ENCODE results near the gene UBD. TPM values are rescaled to one million over a fixed set of nuclear protein-coding genes. Genes with fewer than 3 reads are reported as not detected.

UBD gene
- total and polyA plus RNA-seq, 2 experiments from 2014 or later = 154 to 158 TPM

DNA sequence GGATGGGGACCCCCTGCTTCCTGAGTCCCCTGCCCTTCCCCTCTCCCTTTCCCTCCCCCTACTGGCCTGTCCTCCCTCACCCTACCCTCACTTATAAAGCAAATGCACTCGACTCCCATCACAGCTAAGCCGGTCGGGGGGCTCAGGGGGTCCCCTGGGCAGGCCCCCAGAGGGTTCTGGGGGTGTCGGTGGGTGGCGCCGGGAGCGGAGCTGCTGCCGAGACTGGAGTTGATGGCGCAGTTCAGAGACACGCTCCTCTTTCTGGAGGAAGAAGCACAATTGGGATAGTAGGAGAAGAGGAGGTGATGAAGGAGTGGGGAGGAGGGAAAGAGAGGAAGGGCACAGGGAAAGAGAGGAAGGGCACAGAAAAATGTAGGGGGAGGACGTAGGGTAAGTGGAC is 43.9 kb upstream of the UBD start:
- Histone ChIP-seq H3K79me2 (no peaks in the 10 kb centered on the region), H3K4me3 (no peak overlapping the region), H3K4me2 (no peak overlapping the region), H3K36me3 (replicated peaks; ENCODE audit: insufficient read depth, low read depth) (no peaks in the 10 kb centered on the region), H3K27me3 (no peaks in the 10 kb centered on the region), H3K4me1 (ENCODE audit: insufficient read depth) (no peaks in the 10 kb centered on the region), H2AFZ (no peak overlapping the region), H4K20me1 (ENCODE audit: insufficient read depth, poor library complexity, severe bottlenecking) (no peaks in the 10 kb centered on the region), H3K27ac (no peak overlapping the region), H3K9me3 (ENCODE audit: low read depth) (no peaks in the 10 kb centered on the region), H3K9me2 (replicated peaks; ENCODE audit: insufficient read depth) (no peaks in the 10 kb centered on the region)
- TF ChIP-seq EZH2 (IDR thresholded peaks at IDR 0.05; ENCODE audit: borderline replicate concordance) = no peak
- TF ChIP-seq, protein P1, sequence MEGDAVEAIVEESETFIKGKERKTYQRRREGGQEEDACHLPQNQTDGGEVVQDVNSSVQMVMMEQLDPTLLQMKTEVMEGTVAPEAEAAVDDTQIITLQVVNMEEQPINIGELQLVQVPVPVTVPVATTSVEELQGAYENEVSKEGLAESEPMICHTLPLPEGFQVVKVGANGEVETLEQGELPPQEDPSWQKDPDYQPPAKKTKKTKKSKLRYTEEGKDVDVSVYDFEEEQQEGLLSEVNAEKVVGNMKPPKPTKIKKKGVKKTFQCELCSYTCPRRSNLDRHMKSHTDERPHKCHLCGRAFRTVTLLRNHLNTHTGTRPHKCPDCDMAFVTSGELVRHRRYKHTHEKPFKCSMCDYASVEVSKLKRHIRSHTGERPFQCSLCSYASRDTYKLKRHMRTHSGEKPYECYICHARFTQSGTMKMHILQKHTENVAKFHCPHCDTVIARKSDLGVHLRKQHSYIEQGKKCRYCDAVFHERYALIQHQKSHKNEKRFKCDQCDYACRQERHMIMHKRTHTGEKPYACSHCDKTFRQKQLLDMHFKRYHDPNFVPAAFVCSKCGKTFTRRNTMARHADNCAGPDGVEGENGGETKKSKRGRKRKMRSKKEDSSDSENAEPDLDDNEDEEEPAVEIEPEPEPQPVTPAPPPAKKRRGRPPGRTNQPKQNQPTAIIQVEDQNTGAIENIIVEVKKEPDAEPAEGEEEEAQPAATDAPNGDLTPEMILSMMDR (IDR thresholded peaks at IDR 0.05; ENCODE audit: poor library complexity) = no peak
- no peak for TF ChIP-seq EZH2phosphoT487 (IDR thresholded peaks at IDR 0.05; ENCODE audit: low read depth, severe bottlenecking, unreplicated experiment)
- WGBS (ENCODE audit: low lambda C conversion rate, missing lambda C conversion rate) = 97% methylated on average over 11 of the region's 11 CpGs
- no peak for DNase-seq (ENCODE audit: low spot score)

- Histone ChIP-seq H3K27me3 (no peaks in the 10 kb centered on the region), H3K4me1 (ENCODE audit: insufficient read depth) (no peaks in the 10 kb centered on the region), H3K27ac (no peak overlapping the region), H3K36me3 (replicated peaks; ENCODE audit: insufficient read depth, low read depth) (no peaks in the 10 kb centered on the region), H3K79me2 (no peaks in the 10 kb centered on the region), H3K9me3 (ENCODE audit: low read depth) (no peaks in the 10 kb centered on the region), H3K9me2 (replicated peaks; ENCODE audit: insufficient read depth) (no peaks in the 10 kb centered on the region), H3K4me3 (no peak overlapping the region), H3K4me2 (no peak overlapping the region), H4K20me1 (ENCODE audit: insufficient read depth, poor library complexity, severe bottlenecking) (no peaks in the 10 kb centered on the region), H2AFZ (no peak overlapping the region)
- peak; percentile 54 for DNase-seq (ENCODE audit: low spot score)
- TF ChIP-seq EZH2phosphoT487 (IDR thresholded peaks at IDR 0.05; ENCODE audit: low read depth, severe bottlenecking, unreplicated experiment) (no peak), EZH2 (IDR thresholded peaks at IDR 0.05; ENCODE audit: borderline replicate concordance) (no peak)
- TF ChIP-seq, protein P1 (IDR thresholded peaks at IDR 0.05; ENCODE audit: poor library complexity) = peak; percentile 34
- 82% methylated on average over 12 of the region's 12 CpGs for WGBS (ENCODE audit: low lambda C conversion rate, missing lambda C conversion rate)
Measured at GRCh38 chr6:29602564-29603361, 43.2 kb upstream of the UBD start.

- H3K4me3 ChIP-seq = no peak overlapping the region
- no peak for DNase-seq (ENCODE audit: low spot score)
- TF ChIP-seq EZH2phosphoT487 (IDR thresholded peaks at IDR 0.05; ENCODE audit: low read depth, severe bottlenecking, unreplicated experiment) = no peak
- TF ChIP-seq EZH2 (IDR thresholded peaks at IDR 0.05; ENCODE audit: borderline replicate concordance) = no peak
- TF ChIP-seq, protein P1 (IDR thresholded peaks at IDR 0.05; ENCODE audit: poor library complexity) = no peak
Measured at GRCh38 chr6:29598172-29598747, 38.7 kb upstream of the UBD start.

More at GRCh38 chr6:29598172-29598747, 38.7 kb upstream of the UBD start:
- Histone ChIP-seq H3K9me2 (replicated peaks; ENCODE audit: insufficient read depth) (no peaks in the 10 kb centered on the region), H3K27me3 (no peaks in the 10 kb centered on the region), H2AFZ (no peak overlapping the region), H4K20me1 (ENCODE audit: insufficient read depth, poor library complexity, severe bottlenecking) (no peaks in the 10 kb centered on the region), H3K9me3 (ENCODE audit: low read depth) (no peaks in the 10 kb centered on the region), H3K27ac (no peak overlapping the region), H3K4me2 (no peak overlapping the region), H3K36me3 (replicated peaks; ENCODE audit: insufficient read depth, low read depth) (no peaks in the 10 kb centered on the region), H3K79me2 (no peaks in the 10 kb centered on the region), H3K4me1 (ENCODE audit: insufficient read depth) (no peaks in the 10 kb centered on the region)
- 78% methylated on average over 2 of the region's 2 CpGs for WGBS (ENCODE audit: low lambda C conversion rate, missing lambda C conversion rate)

Data from hepatocyte (in vitro differentiated cells).